GM12878 (cell line): ENCODE results near the gene SYNDIG1. TPM values are rescaled to one million over a fixed set of nuclear protein-coding genes. Genes with fewer than 3 reads are reported as not detected.

ENCODE experiments used
- ATAC-seq: fragments of 200-7000 bp; cut with Tn5 transposase; 3 replicates; pipeline ENCODE4 v1.9.1; 2020; ENCODE audit warnings: mild to moderate bottlenecking, moderate library complexity
- BruUV-seq: library from RNA; stranded (reverse); fragments of 400-500 nt; replicated peaks from 2 replicates; lab custom pipeline; 2021; lab: Mats Ljungman, UMichigan
- CTCF ChIA-PET: fragments of 300-600 bp; sonication (Branson Sonifier 250); formaldehyde crosslinking; extraction: SDS; loops from one replicate; lab custom pipeline; 2021; ENCODE audit warnings: inconsistent platforms; lab: Yijun Ruan, JAX
- POLR2A ChIA-PET: fragments of 350-600 bp; formaldehyde crosslinking; extraction: SDS; loops from one replicate; lab custom pipeline; 2021; ENCODE audit warnings: inconsistent platforms; lab: Charles Lee
- RAD21 ChIA-PET: fragments of 300-600 bp; sonication (Branson Sonifier 250); formaldehyde crosslinking; loops from one replicate; lab custom pipeline; 2023; ENCODE audit warnings: antibody characterized with exemption; ENCODE audit not compliant: unreplicated experiment; lab: Charles Lee
- SMC1A ChIA-PET: fragments of 300-600 bp; sonication (Branson Sonifier 250); formaldehyde crosslinking; loops from one replicate; lab custom pipeline; 2023; ENCODE audit not compliant: unreplicated experiment, uncharacterized antibody; lab: Charles Lee
- DNase-seq: peaks from one replicate; pipeline ENCODE4 v3.0.0-alpha.2; 2011; ENCODE audit warnings: low read depth, low spot score
- FAIRE-seq: peaks from 3 replicates; lab custom pipeline; 2011; peaks lifted over from hg19 to GRCh38; lab: Jason Lieb, UNC
- H2AFZ ChIP-seq: 2 replicates; pipeline ENCODE4 v1.6.0; 2011; ENCODE audit warnings: low read depth, low read length, control low read depth; ENCODE audit not compliant: control insufficient read depth
- H3K27ac ChIP-seq: 2 replicates; pipeline ENCODE4 v1.5.1; 2011; ENCODE audit warnings: control low read depth; ENCODE audit not compliant: control insufficient read depth, insufficient read depth
- H3K27me3 ChIP-seq, 2 experiments: replicated peaks in 1 of 2; 2 replicates each; pipeline versions ENCODE4 v1.6.0 to v1.6.1; 2011; ENCODE audit warnings: low read length in 1 of 2; ENCODE audit not compliant: control insufficient read depth in 2 of 2, insufficient read depth in 2 of 2
- H3K36me3 ChIP-seq, 2 experiments: 2 replicates each; pipeline ENCODE4 v1.5.1; 2011; ENCODE audit warnings: low read length in 1 of 2; ENCODE audit not compliant: control insufficient read depth in 2 of 2, insufficient read depth in 2 of 2
- H3K4me1 ChIP-seq: 2 replicates; pipeline ENCODE4 v1.6.1; 2011; ENCODE audit warnings: mild to moderate bottlenecking, low read length, moderate library complexity, mixed read lengths; ENCODE audit not compliant: control insufficient read depth, insufficient read depth
- H3K4me2 ChIP-seq: 2 replicates; pipeline ENCODE4 v1.6.0; 2011; ENCODE audit warnings: control low read depth; ENCODE audit not compliant: control insufficient read depth, insufficient read depth
- H3K4me3 ChIP-seq: fragments of 200-600 bp; sonication (generic); 2 replicates; pipeline ENCODE4 v1.5.1; 2016
- H3K79me2 ChIP-seq: 2 replicates; pipeline ENCODE4 v1.6.0; 2011; ENCODE audit warnings: low read length; ENCODE audit not compliant: control insufficient read depth, insufficient read depth
- H3K9ac ChIP-seq: 2 replicates; pipeline ENCODE4 v1.8.0; 2011; ENCODE audit warnings: low read length, control low read depth, mixed read lengths; ENCODE audit not compliant: control insufficient read depth, insufficient read depth
- H3K9me3 ChIP-seq: replicated peaks from 3 replicates; pipeline ENCODE4 v1.5.1; 2011; ENCODE audit warnings: mild to moderate bottlenecking, low read length; ENCODE audit not compliant: control insufficient read depth, insufficient read depth
- H4K20me1 ChIP-seq: 2 replicates; pipeline ENCODE4 v1.6.0; 2011; ENCODE audit not compliant: control insufficient read depth, insufficient read depth
- NR2F1 ChIP-seq: fragments of 450-650 bp; conservative IDR thresholded peaks from 2 replicates; pipeline ENCODE4 v1.6.1; 2017; ENCODE audit warnings: mild to moderate bottlenecking
- PKNOX1 ChIP-seq: fragments of 450-650 bp; IDR thresholded peaks from 2 replicates; pipeline ENCODE4 v1.6.1; 2016; ENCODE audit warnings: mild to moderate bottlenecking
- WGBS: methylation state at CpG from one replicate; pipeline ENCODE4 v1.1.6; 2016; ENCODE audit warnings: low lambda C conversion rate; ENCODE audit not compliant: insufficient replicate concordance, insufficient coverage; ENCODE audit errors: missing lambda C conversion rate; 5-methylcytosine and 5-hydroxymethylcytosine counted together
- in situ Hi-C: fragments of 300-500 bp; cut with MboI; formaldehyde crosslinking; loops from 9 replicates; pipeline ENCODE4 v1.14.3; 2018; ENCODE audit warnings: mixed read lengths
- intact Hi-C: fragments of 100-400 bp; cut with micrococcal nuclease; formaldehyde crosslinking; loops from one replicate; pipeline ENCODE4 v1.14.2; 2022; ENCODE audit not compliant: unreplicated experiment
- polyA plus RNA-seq, 11 experiments: library from polyadenylated mRNA; depleted of rRNA in 4 of 11; unstranded in 6 of 11; stranded (reverse) in 5 of 11; fragments of >200 nt; fragmentation: Nextera tagmentation in 4 of 11; fragmentation: Illumina TruSeq in 1 of 11; extraction: Ambion mirVana in 4 of 11; extraction: Trizol in 1 of 11; gene quantifications; 1 replicate in 1 of 11; 2 replicates in 10 of 11; pipeline versions ENCODE4 v1.2.1 to v1.2.3, GENCODE V29; 2011 to 2016; ENCODE audit warnings: inconsistent platforms in 2 of 11, missing spikeins in 2 of 11, low read depth in 1 of 11
- total RNA-seq, 4 experiments: library from RNA; depleted of rRNA in 3 of 4; stranded (reverse); fragments of >200 nt in 3 of 4; fragmentation: Illumina TruSeq in 1 of 4; extraction: Trizol in 1 of 4; gene quantifications; 2 replicates each; pipeline versions ENCODE4 v1.2.1 to v1.2.3, GENCODE V29; 2013 to 2021
- TF ChIP-seq, protein P1 (sequence below): fragments of 450-650 bp; IDR thresholded peaks from 2 replicates; pipeline ENCODE4 v1.6.1; 2017; ENCODE audit warnings: antibody characterized with exemption, mild to moderate bottlenecking, moderate library complexity
- TF ChIP-seq, protein P2 (sequence below), 3 experiments: IDR thresholded peaks in 2 of 3; conservative IDR thresholded peaks in 1 of 3; 2 replicates each; pipeline ENCODE4 v1.5.1; 2011; ENCODE audit warnings: low read depth in 3 of 3, low read length in 3 of 3, mild to moderate bottlenecking in 3 of 3, control low read depth in 2 of 3, moderate library complexity in 2 of 3, inconsistent platforms in 1 of 3, mixed read lengths in 1 of 3; ENCODE audit not compliant: control insufficient read depth in 2 of 3, insufficient read depth in 1 of 3; ENCODE audit errors: extremely low read depth in 1 of 3

Gene SYNDIG1
- total and polyA plus RNA-seq, 10 of the 15 experiments (the other 5 are each of a cell fraction or from before 2014, with no cell fraction given), result not detected

GRCh38 chr20:24678351-24679106 lies 209.1 kb downstream of the SYNDIG1 start:
- BruUV-seq, result no TSS peak
- no peak overlapping the region for H2AFZ ChIP-seq
- no peak overlapping the region for H3K4me3 ChIP-seq
- no peaks in the 10 kb centered on the region for H3K9me3 ChIP-seq
- ChIA-PET CTCF (interaction anchor here (1.4 kb wide), 1 partner anchor 49 kb away, joined by 3 read pairs; no protein-coding TSS in a partner anchor), POLR2A (no interaction called here), SMC1A (no interaction called here), RAD21 (interaction anchor here (0.6 kb wide), 1 partner anchor 77 kb away, joined by 4 read pairs; no protein-coding TSS in a partner anchor)
- no peaks in the 10 kb centered on the region for H3K4me1 ChIP-seq
- no peak for ATAC-seq
- H3K4me2 ChIP-seq, result no peak overlapping the region
- H3K9ac ChIP-seq, result no peak overlapping the region
- TF ChIP-seq PKNOX1 (no peak), NR2F1 (no peak)
- TF ChIP-seq, protein P1, sequence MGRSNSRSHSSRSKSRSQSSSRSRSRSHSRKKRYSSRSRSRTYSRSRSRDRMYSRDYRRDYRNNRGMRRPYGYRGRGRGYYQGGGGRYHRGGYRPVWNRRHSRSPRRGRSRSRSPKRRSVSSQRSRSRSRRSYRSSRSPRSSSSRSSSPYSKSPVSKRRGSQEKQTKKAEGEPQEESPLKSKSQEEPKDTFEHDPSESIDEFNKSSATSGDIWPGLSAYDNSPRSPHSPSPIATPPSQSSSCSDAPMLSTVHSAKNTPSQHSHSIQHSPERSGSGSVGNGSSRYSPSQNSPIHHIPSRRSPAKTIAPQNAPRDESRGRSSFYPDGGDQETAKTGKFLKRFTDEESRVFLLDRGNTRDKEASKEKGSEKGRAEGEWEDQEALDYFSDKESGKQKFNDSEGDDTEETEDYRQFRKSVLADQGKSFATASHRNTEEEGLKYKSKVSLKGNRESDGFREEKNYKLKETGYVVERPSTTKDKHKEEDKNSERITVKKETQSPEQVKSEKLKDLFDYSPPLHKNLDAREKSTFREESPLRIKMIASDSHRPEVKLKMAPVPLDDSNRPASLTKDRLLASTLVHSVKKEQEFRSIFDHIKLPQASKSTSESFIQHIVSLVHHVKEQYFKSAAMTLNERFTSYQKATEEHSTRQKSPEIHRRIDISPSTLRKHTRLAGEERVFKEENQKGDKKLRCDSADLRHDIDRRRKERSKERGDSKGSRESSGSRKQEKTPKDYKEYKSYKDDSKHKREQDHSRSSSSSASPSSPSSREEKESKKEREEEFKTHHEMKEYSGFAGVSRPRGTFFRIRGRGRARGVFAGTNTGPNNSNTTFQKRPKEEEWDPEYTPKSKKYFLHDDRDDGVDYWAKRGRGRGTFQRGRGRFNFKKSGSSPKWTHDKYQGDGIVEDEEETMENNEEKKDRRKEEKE, result no peak
- TF ChIP-seq, protein P2, sequence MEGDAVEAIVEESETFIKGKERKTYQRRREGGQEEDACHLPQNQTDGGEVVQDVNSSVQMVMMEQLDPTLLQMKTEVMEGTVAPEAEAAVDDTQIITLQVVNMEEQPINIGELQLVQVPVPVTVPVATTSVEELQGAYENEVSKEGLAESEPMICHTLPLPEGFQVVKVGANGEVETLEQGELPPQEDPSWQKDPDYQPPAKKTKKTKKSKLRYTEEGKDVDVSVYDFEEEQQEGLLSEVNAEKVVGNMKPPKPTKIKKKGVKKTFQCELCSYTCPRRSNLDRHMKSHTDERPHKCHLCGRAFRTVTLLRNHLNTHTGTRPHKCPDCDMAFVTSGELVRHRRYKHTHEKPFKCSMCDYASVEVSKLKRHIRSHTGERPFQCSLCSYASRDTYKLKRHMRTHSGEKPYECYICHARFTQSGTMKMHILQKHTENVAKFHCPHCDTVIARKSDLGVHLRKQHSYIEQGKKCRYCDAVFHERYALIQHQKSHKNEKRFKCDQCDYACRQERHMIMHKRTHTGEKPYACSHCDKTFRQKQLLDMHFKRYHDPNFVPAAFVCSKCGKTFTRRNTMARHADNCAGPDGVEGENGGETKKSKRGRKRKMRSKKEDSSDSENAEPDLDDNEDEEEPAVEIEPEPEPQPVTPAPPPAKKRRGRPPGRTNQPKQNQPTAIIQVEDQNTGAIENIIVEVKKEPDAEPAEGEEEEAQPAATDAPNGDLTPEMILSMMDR (IDR thresholded peaks at IDR 0.05 in 2 of 3, conservative IDR thresholded peaks at IDR 0.05 in 1 of 3; ENCODE audit: control insufficient read depth in 2 of 3, extremely low read depth in 1 of 3, insufficient read depth in 1 of 3, low read depth in 3 of 3, low read length in 3 of 3), result no peak
- in situ Hi-C loops, result no loop called here
- WGBS, result 38% methylated on average over 15 of the region's 15 CpGs
- no peaks in the 10 kb centered on the region for H4K20me1 ChIP-seq
- intact Hi-C loops, result no loop called here
- no peak overlapping the region for H3K27ac ChIP-seq
- H3K27me3 ChIP-seq, result no peaks in the 10 kb centered on the region; a peak in 1 of 4 replicates
- FAIRE-seq, result no peak
- no peaks in the 10 kb centered on the region for H3K79me2 ChIP-seq
- no peak for DNase-seq
- no peaks in the 10 kb centered on the region for H3K36me3 ChIP-seq
